COR-L47 (cell line): ENCODE data around the gene CDV3.

ENCODE experiments used
- DNase-seq: peaks from one replicate; lab custom pipeline; 2025; lab: John Stamatoyannopoulos, UW

Gene CDV3

DNA sequence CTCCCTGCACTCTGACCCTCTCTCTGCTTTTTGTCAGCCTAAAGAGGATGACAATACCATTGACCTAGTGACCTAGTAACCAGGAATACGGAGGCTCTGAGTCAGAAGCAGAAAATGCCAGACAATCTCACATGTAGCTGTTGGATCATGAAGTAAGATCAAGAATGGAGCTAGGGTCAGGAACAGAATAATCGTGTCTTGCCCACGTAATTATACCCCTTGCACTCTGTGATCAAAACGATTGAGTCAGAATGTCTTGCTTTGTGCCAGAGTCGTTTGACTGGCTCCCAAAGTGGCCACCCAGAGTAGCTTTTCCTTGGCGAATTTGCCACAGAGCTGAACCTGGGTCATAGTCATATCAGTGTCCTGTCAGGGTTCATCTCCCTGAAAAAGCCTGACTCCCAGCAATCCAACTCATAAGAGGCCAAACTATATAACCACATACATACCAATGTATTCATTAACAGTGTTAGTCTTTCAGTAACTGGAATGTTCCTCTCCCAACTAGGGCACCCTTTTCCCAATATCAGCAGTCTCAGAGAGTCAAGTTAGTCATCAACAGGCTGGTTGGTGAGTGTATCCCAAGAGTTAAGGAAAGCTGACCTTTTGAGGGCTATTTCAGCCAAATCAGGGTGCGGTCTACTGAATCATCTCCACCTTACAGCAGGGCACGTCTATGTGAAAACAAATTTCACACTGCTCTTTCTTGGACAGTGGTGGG lies 5.0 kb upstream of the CDV3 start:
- DNase-seq, result no peak

DNA sequence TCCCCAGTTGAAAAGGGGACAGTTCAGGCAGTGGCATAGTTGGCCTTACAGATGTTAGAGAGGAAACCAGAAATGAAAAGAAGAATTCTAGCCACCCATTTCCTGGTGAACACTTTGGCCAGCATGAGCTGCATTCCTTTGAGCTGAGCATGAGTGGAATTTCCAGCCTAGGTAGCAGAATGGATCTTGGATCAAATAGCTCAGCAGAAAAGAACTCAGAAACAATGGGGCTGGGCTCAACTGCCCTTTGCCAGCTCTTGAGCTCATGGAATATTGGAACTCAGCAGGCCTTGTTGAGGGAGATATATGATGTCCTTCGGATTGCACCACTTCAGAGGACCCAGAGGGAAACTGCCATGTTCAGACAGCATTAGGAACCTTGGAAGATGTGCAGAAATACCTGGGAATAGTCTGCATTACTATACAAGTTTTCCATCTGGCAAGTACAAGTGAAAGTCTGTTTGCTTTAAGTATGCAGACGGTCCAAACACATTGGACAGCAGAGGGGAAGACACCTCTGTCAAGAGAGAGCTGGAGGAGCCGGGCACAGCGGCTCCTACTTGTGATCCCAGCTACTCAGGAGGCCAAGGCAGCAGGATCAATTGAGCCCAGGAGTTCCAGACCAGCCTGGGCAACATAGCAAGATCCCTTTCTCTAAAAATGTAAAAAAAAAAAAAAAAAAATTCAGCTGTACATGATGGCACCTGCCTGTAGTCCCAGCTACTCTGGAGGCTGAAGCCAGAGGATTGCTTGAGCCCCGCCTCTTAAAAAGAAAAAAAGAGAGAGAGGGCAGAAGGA lies 3.1 kb upstream of the CDV3 start:
- no peak for DNase-seq

DNA sequence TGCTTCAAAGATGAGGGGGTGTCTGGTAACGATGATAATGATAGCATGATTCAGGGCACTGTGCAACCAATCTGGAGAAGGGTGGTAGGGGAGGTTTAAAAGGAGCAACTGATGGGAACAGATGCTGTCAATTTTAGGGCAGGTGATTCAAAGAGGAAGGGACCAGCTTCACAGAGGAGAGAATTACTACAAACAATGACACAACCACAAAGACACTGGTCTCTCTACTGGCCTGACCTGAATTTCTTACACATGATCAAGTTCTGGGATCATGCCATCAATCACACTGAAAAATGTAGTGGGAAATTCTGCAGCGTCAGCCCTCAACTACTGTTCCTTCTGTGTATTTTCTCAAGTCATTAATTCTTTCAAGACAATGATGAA lies 2.6 kb upstream of the CDV3 start:
- no peak for DNase-seq

GRCh38 chr3:133572158-133573053 lies 1.1 kb upstream of the CDV3 start:
- DNase-seq, result no peak

- DNase-seq, result no peak
These were observed 345 bp upstream of the CDV3 start for GRCh38 chr3:133573054-133573628.

- DNase-seq, result no peak
These were observed 885 bp downstream of the CDV3 start for GRCh38 chr3:133574260-133574881.

DNA sequence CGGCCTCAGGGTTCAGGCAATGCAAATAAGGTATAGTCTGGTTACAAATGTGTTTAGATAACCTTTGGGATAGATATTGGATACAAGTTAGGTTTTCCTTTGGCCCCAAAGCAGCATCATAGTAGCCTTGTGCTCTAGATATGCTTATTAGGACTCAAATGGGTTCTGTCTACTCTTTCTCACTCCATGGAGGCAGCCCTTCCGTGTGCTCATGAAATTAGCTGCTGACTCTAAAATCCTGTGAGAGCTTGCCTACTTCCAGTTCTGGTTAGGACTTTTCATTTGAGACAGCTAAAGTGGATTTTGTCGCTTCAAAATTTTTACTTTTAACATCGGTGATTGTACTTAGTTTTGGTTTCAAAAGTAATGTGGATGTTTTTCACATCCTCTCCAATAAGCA lies 1.6 kb downstream of the CDV3 start:
- DNase-seq, result no peak

DNA sequence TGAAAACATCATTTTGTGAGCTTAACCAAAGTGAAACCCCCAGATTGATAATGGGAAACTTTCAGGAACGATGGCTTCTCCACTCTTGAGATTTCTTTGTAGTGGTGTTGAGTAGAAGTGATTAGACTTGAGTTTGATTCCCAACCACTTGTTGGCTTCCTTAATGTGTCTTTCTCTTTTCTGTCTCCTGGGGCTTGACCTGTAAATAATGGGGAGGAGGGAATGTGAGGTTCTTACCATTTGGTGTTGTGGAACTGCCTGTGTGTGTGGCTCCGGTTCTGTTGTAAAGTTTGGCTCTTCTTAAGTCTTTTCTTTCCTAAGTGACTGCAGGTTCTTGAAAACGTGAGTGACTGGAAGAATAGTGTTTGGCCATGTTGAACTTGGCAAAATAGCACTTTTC lies 2.7 kb downstream of the CDV3 start:
- no peak for DNase-seq

- DNase-seq, result no peak
These were observed 5.2 kb downstream of the CDV3 start for GRCh38 chr3:133578548-133579191.

DNA sequence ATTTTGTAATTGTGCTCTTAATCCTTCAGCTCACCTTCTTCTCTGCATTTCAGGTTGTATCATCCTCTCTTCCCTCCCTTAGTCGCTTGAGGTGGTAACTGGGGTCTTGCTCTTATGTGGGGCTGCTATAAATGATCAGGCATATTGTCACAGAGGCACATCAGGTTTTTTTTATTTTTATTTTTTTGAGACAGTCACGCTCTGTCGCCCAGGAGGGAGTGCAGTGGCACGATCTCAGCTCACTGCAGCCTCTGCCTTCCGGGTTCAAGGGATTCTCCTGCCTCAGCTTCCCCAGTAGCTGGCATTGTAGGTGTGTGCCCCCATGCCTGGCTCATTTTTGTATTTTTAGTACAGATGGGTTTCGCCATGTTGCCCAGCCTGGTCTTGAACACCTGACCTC lies 9.9 kb downstream of the CDV3 start:
- DNase-seq, result no peak

GRCh38 chr3:133588035-133588434 lies 14.5 kb downstream of the CDV3 start:
- no peak for DNase-seq

DNA sequence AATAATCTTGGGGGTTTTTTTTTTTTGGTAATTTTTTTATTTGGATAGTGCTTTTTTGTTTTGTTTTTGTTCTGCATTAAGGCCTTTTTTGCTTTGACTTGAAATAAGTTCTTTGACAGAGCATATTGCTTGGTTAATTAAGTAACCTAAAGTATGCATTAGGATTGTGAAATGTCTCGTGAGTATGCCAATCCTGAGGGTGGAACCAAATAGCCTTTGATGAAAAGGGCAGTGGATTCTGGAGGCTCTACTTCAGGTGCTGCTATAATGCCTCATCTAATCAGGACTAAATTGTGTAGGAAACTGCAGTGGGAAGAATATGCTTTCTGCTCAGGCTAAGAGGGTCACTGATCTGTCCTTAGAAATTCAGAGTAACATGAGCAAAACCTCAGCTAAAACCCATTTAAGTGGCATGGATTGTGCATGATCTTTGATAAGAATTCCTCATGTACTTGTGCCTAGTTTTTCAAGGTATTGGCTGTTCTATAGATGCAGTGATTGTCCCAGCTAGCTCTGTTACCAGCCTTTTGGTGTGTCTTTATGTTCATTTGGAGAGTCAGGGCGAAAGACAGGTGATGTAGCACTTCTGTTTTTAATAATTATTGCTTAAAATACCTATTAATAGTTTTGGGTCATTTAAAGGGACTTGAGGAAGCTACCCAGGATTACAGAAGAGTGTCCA lies 15.4 kb downstream of the CDV3 start:
- DNase-seq, result no peak

- DNase-seq, result no peak
These were observed 16.0 kb downstream of the CDV3 start for GRCh38 chr3:133589503-133589902.

DNA sequence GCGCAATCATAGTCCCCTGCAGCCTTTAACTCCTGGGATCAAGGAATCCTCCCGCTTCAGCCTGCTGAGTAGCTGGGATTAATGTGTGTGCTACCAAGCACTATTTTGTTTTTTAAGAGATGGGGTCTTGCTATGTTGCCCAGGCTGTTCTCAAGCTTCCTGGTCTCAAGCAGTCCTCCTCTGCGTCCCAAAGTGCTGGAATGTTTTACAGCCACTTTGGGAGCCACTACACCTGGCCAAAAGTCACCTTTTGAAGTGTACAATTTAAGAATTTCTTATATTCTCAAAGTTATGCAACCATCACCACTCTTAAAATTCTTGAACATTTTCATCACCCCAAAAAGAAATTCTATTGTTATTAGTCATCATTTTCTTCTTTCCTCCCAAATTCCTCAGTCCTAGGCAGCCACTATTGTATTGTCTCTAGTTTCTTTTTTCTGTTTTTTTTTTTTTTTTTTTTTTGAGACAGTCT lies 17.8 kb downstream of the CDV3 start:
- no peak for DNase-seq

- DNase-seq, result no peak
These were observed 19.4 kb downstream of the CDV3 start for GRCh38 chr3:133592843-133593242.

DNA sequence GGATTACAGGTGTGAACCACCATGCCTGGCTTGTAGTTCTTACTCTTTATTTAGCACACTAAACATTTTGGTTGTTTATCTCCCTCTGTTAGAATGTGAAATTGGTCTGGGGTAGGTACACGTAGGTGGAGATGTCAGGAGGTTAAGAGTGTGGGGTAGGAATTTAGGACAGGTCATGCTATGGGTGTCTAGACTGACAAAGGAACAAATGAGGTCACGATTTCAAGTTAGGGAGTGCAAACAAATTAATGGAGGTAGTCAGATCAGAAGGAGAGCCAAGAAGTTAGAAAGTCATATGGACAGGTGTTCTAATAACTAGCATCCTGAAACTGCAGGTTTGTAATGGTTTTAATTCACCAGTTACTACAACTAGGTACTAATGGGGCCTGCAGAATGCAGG lies 19.8 kb downstream of the CDV3 start:
- no peak for DNase-seq

GRCh38 chr3:133595341-133595740 lies 21.9 kb downstream of the CDV3 start:
- no peak for DNase-seq

- no peak for DNase-seq
These were observed 24.9 kb downstream of the CDV3 start for GRCh38 chr3:133598405-133598804.

DNA sequence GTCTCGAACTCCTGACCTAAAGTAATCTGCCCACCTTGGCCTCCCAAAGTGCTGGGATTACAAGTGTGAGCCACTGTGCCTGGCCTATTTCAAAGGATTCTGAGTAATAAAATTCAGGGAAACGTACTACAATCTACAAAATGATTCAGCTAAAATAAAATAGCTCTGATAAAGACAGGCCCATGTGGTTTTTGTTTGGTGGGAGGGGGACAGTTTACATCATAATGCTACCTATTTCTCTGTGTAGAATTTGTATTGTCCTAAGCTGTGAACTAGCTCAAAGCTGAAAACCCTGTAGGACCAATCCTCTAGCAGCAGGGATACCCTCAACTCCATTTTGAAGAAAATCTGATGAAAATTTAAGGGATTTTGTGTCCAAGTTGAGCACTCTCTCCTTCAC lies 25.8 kb downstream of the CDV3 start:
- no peak for DNase-seq

- no peak for DNase-seq
These were observed 27.1 kb downstream of the CDV3 start for GRCh38 chr3:133600572-133601081.
